ENCODE results near the gene KRTAP16-1. TPM values are rescaled to one million over a fixed set of nuclear protein-coding genes. Genes with fewer than 3 reads are reported as not detected.

KRTAP16-1 gene
- total RNA-seq, 1 experiment from 2014 or later = not detected

GRCh38 chr17:41332239-41332638 is 23.1 kb upstream of the KRTAP16-1 start:
- DNase-seq (ENCODE audit: low spot score) = no peak
- in situ Hi-C loops (cut with HindIII; ENCODE audit: low sequenced_read_pairs) = no loop called here

DNA sequence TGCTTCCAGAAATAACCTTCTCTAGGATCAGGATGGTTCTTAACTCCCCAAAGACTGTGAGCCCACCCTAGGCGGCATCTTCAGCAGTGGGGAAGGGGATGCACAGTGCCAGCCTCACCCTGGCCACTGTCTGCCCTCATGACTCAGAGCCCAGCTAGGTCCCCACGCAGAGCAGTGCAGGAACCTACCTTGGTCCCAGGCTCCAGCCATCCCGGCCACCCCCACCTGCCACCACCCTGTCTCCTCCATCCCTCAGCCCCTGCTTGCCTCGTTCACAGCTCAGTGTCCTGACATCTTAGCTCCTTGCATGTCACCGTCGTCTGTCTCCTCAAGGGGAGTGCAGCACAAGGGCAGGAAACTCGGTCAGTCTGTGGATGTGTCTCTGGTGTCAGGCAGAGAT is 22.5 kb upstream of the KRTAP16-1 start:
- in situ Hi-C loops (cut with HindIII; ENCODE audit: low sequenced_read_pairs) = no loop called here
- no peak for DNase-seq (ENCODE audit: low spot score)

GRCh38 chr17:41329279-41329948 is 20.3 kb upstream of the KRTAP16-1 start:
- peak; percentile 22 for DNase-seq (ENCODE audit: low spot score)
- in situ Hi-C loops (cut with HindIII; ENCODE audit: low sequenced_read_pairs) = no loop called here

- in situ Hi-C loops (cut with HindIII; ENCODE audit: low sequenced_read_pairs) = no loop called here
- no peak for DNase-seq (ENCODE audit: low spot score)
Observed at GRCh38 chr17:41328207-41328606, 19.1 kb upstream of the KRTAP16-1 start.

GRCh38 chr17:41327411-41328120 is 18.5 kb upstream of the KRTAP16-1 start:
- in situ Hi-C loops (cut with HindIII; ENCODE audit: low sequenced_read_pairs) = no loop called here
- DNase-seq (ENCODE audit: low spot score) = no peak

- in situ Hi-C loops (cut with HindIII; ENCODE audit: low sequenced_read_pairs) = no loop called here
- no peak for DNase-seq (ENCODE audit: low spot score)
Observed at GRCh38 chr17:41326173-41327145, 17.4 kb upstream of the KRTAP16-1 start.

DNA sequence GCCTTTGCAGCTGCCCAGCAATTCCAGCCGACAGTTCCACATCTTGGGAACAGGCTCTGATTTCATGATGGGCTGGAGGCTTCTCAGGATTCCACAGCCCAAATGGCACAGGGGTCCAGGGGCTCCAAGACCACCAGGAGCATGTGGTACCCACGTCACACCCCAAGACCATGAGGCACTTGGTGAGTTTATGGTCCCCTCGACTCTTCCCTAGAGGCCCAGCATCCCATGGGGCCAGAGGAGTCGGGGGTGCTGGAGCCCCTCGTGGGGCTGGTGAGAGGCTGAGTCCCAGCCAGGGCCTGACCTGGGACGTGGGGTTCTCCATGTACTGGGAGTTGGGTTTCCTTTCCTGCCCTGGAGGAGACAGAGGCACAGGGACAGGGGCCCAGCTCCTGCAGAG is 16.5 kb upstream of the KRTAP16-1 start:
- in situ Hi-C loops (cut with HindIII; ENCODE audit: low sequenced_read_pairs) = no loop called here
- DNase-seq (ENCODE audit: low spot score) = no peak

- no peak for DNase-seq (ENCODE audit: low spot score)
- in situ Hi-C loops (cut with HindIII; ENCODE audit: low sequenced_read_pairs) = no loop called here
Observed at GRCh38 chr17:41325126-41325525, 16.0 kb upstream of the KRTAP16-1 start.

DNA sequence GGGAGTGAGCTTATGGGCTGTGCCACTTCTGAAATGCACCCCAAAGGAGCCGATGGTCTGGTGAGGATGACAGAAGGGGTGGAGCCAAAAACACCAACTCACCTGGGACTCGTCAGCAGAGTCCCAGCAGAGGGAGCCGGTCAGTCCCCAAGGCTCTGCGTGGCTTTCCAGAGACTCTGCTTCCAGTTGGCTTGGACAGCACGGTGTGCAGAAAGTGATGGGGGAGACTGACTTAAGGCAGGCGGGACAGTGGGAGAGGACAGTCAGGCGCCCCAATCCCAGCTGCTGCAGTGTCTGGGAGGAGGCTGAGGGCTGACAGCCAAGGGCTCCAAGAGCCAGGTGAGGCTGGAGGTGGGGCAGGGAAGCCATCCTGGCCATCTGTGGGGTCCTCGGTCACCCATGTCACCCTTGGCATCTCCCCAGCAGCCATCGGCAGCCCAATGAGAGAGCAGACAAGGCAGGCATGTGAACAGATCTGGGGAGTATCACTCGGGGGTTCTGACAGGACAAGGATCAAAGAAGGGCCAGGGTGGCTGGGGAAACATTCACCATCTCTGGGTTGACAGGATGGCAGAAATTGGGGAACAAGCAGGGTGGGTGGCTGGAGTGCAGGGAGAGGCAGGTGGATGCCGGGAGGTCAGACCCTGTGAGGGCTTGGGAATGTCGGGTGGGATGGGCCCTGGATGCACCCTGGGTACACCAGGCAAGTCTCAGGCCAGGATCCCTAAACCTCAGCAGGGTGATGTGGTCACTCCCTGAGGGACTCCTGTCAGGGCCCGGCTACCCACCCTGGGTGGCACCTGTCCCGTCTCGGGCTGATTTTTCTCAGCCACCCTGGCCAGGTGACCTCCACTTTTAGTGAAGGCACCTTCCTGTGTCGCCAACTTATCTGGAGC is 15.3 kb upstream of the KRTAP16-1 start:
- DNase-seq (ENCODE audit: low spot score) = peak; percentile 26
- in situ Hi-C loops (cut with HindIII; ENCODE audit: low sequenced_read_pairs) = no loop called here

DNA sequence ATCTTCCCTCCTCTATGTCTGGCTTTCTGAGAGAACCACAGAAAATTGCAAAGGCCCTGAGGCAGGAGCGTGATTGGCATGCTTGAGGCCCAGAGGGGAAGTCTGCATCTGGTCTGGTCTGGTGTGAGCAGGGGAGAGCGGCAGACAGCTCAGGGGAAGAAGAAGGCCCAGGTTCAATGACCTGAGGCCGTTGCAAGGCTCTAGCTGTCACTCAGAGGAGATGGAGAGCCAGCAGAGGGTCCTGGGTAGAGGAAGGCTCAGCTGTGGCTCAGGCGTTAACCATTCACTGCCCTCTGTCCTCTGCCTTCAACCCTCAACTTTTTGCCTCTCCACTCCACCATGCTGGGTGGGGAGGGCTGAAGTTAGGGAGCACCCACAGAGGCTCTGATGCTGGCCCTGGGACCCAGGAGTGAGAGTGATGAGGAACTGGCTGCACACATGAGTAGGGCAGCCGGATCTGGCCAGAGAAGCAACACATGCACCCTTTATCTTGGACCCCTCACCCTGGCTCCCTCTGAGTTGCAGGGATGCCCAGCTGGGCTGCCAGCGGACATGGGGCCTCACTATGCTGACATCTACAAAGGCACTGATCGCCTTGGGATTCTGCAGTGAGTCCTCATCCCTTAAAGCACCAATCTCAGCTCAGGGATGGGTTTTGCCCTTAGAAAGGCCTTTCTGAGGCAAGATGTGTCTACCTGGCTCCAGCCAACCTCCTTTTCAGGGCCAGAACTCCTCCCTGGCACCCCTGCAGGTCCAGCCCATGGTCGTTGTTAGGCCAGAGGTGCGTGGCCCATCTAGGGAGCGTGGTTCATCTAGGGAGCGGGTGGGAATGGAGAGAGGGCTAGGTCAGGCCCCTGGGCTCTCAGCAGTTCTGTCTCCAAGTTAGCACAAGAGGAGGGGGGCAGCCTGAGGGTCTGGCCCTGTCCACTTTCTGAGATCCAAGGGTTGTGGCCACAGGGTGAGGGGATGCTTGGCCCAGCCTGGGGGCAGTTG is 14.1 kb upstream of the KRTAP16-1 start:
- in situ Hi-C loops (cut with HindIII; ENCODE audit: low sequenced_read_pairs) = no loop called here
- no peak for DNase-seq (ENCODE audit: low spot score)

GRCh38 chr17:41322094-41322902 is 13.2 kb upstream of the KRTAP16-1 start:
- in situ Hi-C loops (cut with HindIII; ENCODE audit: low sequenced_read_pairs) = no loop called here
- peak; percentile 62 for DNase-seq (ENCODE audit: low spot score)

DNA sequence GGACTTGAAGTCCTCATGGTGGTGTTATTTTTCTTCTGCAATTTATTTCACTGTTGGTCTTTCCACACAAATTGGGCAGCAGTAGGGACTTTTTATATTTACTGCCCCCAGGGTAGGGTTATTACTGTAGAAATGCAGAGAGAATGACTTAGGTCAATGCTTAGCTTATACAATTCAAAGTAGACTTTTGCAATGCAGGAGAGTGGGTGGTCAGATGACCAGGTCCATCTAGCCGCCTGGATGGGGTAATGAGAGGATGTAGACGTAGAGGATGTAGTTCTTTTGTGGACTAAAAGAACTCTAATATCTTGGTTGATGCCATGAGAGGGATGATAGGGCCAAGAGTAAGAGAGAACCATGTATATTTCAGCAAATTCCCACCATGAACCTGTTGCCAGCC is 9.1 kb upstream of the KRTAP16-1 start:
- in situ Hi-C loops (cut with HindIII; ENCODE audit: low sequenced_read_pairs) = no loop called here

DNA sequence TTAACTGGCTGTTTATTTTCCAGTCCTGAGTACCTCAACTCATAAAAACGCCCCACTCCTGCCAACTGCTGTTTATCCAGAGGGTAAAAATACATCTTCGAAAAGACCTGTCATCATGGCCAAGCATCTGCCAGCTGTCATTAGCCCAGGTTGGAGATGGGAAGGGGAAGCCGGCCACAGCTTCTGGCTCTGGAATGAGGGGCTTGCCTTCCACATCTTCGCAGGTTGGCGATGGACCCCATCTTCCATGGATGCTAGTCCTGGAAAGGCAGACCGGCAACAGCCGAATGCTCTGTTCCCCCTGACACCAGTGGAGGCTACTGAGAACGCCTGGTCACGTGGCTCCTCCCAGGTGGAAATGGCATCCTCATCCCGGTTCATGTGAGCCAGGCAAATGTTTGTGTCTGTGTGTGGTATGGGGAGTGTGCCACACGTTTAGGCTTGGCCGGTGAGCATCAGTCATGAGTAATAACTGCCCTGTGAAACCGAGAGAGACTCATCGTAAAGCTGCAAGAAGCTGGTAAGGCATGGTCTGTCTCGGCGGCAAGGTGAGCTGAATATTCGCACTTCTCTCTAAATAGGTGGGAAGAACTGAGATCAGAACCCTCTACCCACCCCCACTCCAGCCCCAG is 6.8 kb upstream of the KRTAP16-1 start:
- in situ Hi-C loops (cut with HindIII; ENCODE audit: low sequenced_read_pairs) = no loop called here
- DNase-seq (ENCODE audit: low spot score) = no peak

More for the DNA sequence above, 9.1 kb upstream of the KRTAP16-1 start:
- DNase-seq (ENCODE audit: low spot score) = no peak

DNA sequence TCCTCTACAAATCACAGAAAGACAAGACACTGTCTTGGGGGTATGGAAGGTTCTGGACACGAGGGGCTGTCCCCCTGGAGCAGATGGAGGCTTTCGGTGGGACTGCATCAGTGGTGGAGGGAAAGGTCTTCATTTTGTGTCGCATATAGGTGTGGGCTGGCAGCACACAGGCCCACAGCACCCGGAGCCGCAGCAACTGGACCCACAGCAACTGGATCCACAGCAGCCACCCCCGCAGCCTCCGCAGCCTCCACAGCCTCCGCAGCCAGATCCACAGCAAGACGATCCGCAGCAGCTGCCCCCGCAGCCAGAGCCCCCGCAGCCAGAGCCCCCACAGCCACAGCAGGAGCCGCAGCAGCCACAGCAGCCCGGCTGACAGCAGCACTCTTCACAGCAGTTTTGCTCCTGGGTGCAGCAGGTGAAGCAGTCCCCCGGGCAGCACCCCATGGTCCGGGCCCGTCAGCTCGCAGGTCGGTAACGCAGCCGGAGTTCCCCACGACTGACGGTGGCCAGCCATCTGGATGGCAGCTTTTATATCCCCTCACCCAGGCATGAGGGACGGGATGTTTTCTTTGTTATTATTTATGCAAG is 6.2 kb upstream of the KRTAP16-1 start, which contains the start of gene KRTAP17-1:
TSS of gene KRTAP17-1 (minus strand) at position 507 of the 591 bp plus-strand sequence. CDS start at position 447, 60 bp downstream.
- in situ Hi-C loops (cut with HindIII; ENCODE audit: low sequenced_read_pairs) = no loop called here
- DNase-seq (ENCODE audit: low spot score) = no peak

GRCh38 chr17:41311111-41311510 is 2.0 kb upstream of the KRTAP16-1 start:
- in situ Hi-C loops (cut with HindIII; ENCODE audit: low sequenced_read_pairs) = no loop called here

More at GRCh38 chr17:41311111-41311510, 2.0 kb upstream of the KRTAP16-1 start:
- DNase-seq (ENCODE audit: low spot score) = no peak
